Heart left ventricle (tissue), 16 donors: Measurements from ENCODE around the gene ARHGEF6. TPM values are rescaled to one million over a fixed set of nuclear protein-coding genes. Genes with fewer than 3 reads are reported as not detected.

ENCODE experiments used
- ATAC-seq, 4 donors: fragments of 200-7000 bp; cut with Tn5 transposase; one replicate each; pipeline ENCODE4 v1.9.1; 2020 to 2022; ENCODE audit warnings: moderate library complexity in 4 of 4, mild to moderate bottlenecking in 3 of 4, moderate number of reproducible peaks in 1 of 4
- DNase-seq, 5 donors: peaks; one replicate each; pipeline ENCODE4 v3.0.0-alpha.2; 2020
- H3K27ac ChIP-seq, 12 donors: fragments of 200-600 bp; sonication (generic) in 4 of 12; one replicate each; pipeline versions ENCODE4 v1.5.0 to v1.8.0; 2016 to 2022; ENCODE audit warnings: mild to moderate bottlenecking in 2 of 12
- H3K27me3 ChIP-seq, 9 donors: fragments of 200-600 bp; sonication (generic) in 2 of 9; one replicate each; pipeline versions ENCODE4 v1.5.1 to v1.8.0; 2016 to 2022; ENCODE audit warnings: mild to moderate bottlenecking in 3 of 9
- H3K36me3 ChIP-seq, 9 donors: fragments of 200-600 bp; sonication (generic) in 2 of 9; one replicate each; pipeline versions ENCODE4 v1.5.0 to v1.8.0; 2018 to 2022; ENCODE audit warnings: mild to moderate bottlenecking in 2 of 9
- H3K4me1 ChIP-seq, 12 donors: fragments of 200-600 bp; sonication (generic) in 4 of 12; one replicate each; pipeline versions ENCODE4 v1.5.0 to v1.8.0; 2016 to 2022; ENCODE audit warnings: mild to moderate bottlenecking in 3 of 12
- H3K4me3 ChIP-seq, 12 donors: fragments of 200-600 bp; sonication (generic) in 4 of 12; one replicate each; pipeline versions ENCODE4 v1.5.0 to v1.8.0; 2017 to 2022; ENCODE audit warnings: mild to moderate bottlenecking in 9 of 12, moderate library complexity in 4 of 12
- H3K9me3 ChIP-seq, 12 donors: fragments of 200-600 bp; sonication (generic) in 4 of 12; one replicate each; pipeline versions ENCODE4 v1.5.0 to v1.8.0; 2016 to 2022; ENCODE audit warnings: mild to moderate bottlenecking in 1 of 12
- CTCF ChIP-seq, 12 donors: fragments of 200-600 bp; sonication (generic) in 4 of 12; IDR thresholded peaks; one replicate each; pipeline versions ENCODE4 v1.5.0 to v1.8.0; 2018 to 2022; ENCODE audit warnings: antibody characterized with exemption in 12 of 12, mild to moderate bottlenecking in 5 of 12
- POLR2A ChIP-seq, 2 donors: fragments of 450-650 bp; IDR thresholded peaks; one replicate each; pipeline ENCODE4 v1.6.1; 2017; ENCODE audit warnings: antibody characterized with exemption in 2 of 2, mild to moderate bottlenecking in 2 of 2, moderate library complexity in 2 of 2
- WGBS, 4 donors: extraction: QIAGEN DNeasy Blood & Tissue Kit in 2 of 4; methylation state at CpG; one replicate each; pipeline versions ENCODE4 v1.1.5 to v1.1.7; 2013 to 2018; 5-methylcytosine and 5-hydroxymethylcytosine counted together
- intact Hi-C, 10 donors: fragments of 100-400 bp; cut with DNase I; formaldehyde crosslinking; loops; one replicate each; pipeline versions ENCODE4 v1.11.1 to v1.14.2; 2022
- polyA plus RNA-seq, 2 donors: library from polyadenylated mRNA; stranded (reverse); fragments of 200-250 nt; gene quantifications; one replicate each; pipeline ENCODE4 v1.2.3, GENCODE V29; 2013
- total RNA-seq, 9 donors: library from RNA; depleted of rRNA in 2 of 9; stranded (reverse); fragments of >200 nt in 2 of 9; fragmentation: NEBNext Ultra II Directional in 3 of 9; extraction: Animal tissue kit (Norgen Biotek cat#: 25700) in 3 of 9; gene quantifications; one replicate each; pipeline versions ENCODE4 v1.1.0 to v1.2.4, GENCODE V29; 2016 to 2023
- donor health status: ischemic (EF 13 %, LVEDD 7.1; RV severe dilation, severe dysfunction).
- donor health status: healthy with polysubstance abuse.
- donor health status: DM: no; HTN: yes; CAD: no.
- donor health status: DM: no; HTN: no; CAD: no.
- donor health status: ischemic (EF 25% LVEDD 6.9; RV normal size, moderate dysfunction).
- donor health status: ischemic (EF 25% LVEDD 5.7; RV mildly dilated, moderate dysfunction).
- donor health status: healthy.
- donor health status: DM: yes; HTN: yes; CAD: no.
- donor health status: ischemic (EF 35%, LVEDD 5.7; RV mildly dilated, moderate dysfunction).
- donor health status: nonischemic (EF 11% LVEDD 7.7; RV severe dilation, severe dysfunction).
- donor health status: DM: yes; HTN: yes; CAD: no.
- donor health status: PGD.
- donor health status: ischemic (EF 29% LVEDD 5.4; RV normal size, mild dysfunction).
- donor health status: nonischemic (EF 23%, LVEDD 6.1; RV moderate dilation, normal function).

ARHGEF6 gene
- total and polyA plus RNA-seq, 11 donors, result 15.2 to 74.7 (median 55.7) TPM

DNA sequence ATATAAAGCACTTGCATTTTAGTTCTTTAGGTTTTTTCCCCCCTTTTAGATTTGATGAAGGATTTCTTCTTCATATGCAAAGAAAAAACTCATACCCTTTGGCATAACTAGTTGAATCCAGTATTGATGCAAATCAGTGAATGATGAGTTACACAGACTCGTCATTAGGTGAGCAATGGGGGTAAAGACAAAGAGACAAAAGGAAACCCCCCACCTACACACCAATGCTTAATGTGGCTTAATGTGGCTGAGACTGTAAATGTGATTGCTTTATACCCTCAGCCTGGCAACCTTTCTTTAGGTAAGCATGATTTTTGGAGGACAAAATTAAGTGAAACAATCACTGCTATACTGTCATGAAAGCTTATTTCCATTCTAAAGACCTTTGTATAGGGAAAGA lies 93.3 kb downstream of the ARHGEF6 start:
- DNase-seq, result no peak
- 42 to 96% (median 76%) methylated on average over 1 of the region's 1 CpG for WGBS, 4 donors
- H3K36me3 ChIP-seq, result peaks cover 0 to 77% (median 34%) of the 10 kb centered on the region in 9 donors
- no peak overlapping the region for H3K4me3 ChIP-seq
- ATAC-seq, result no peak
- no peak for TF ChIP-seq POLR2A (IDR thresholded peaks at IDR 0.05)
- no peak for TF ChIP-seq CTCF (IDR thresholded peaks at IDR 0.05)
- no peaks in the 10 kb centered on the region for H3K4me1 ChIP-seq
- no peak overlapping the region for H3K27ac ChIP-seq
- intact Hi-C loops, result no loop called here
- H3K9me3 ChIP-seq, result no peaks in the 10 kb centered on the region
- no peaks in the 10 kb centered on the region for H3K27me3 ChIP-seq

GRCh38 chrX:136684120-136684519 lies 96.6 kb downstream of the ARHGEF6 start:
- Histone ChIP-seq H3K9me3 (no peaks in the 10 kb centered on the region), H3K4me1 (no peaks in the 10 kb centered on the region), H3K4me3 (no peak overlapping the region), H3K36me3 (peaks cover 0 to 94% (median 49%) of the 10 kb centered on the region in 9 donors), H3K27me3 (no peaks in the 10 kb centered on the region), H3K27ac (no peak overlapping the region)
- WGBS, 4 donors, result 64 to 92% (median 84%) methylated on average over 5 of the region's 5 CpGs
- no peak for DNase-seq
- intact Hi-C loops, result loop anchor here in 1 of 10 donors (5.0 kb wide), 1 partner anchor 172 kb away; no protein-coding TSS in a partner anchor
- TF ChIP-seq POLR2A (IDR thresholded peaks at IDR 0.05) (no peak), CTCF (IDR thresholded peaks at IDR 0.05) (no peak)
- ATAC-seq, result no peak

DNA sequence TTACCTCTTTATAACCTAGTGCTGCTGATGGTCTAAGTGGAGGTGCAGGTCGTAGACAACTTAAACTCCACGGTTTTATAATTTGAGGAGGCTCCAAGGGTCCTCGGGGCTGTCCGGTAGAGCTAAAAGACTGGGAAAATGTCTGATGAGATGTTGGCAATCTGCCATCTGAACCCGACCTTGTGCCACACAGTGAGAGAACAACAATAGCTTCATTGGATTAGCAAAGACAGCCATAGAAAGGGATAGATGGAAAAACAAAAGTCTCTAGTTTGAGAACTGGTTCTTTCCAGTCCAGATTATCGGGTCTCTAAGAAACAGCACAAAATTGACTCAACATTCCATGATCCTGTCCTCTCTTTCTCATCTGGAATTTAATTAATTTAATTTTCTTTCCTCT lies 101.2 kb downstream of the ARHGEF6 start:
- TF ChIP-seq CTCF (IDR thresholded peaks at IDR 0.05), result no peak
- TF ChIP-seq POLR2A (IDR thresholded peaks at IDR 0.05), result no peak
- peaks cover 0 to 94% (median 41%) of the 10 kb centered on the region in 9 donors for H3K36me3 ChIP-seq
- no peaks in the 10 kb centered on the region for H3K4me1 ChIP-seq
- no peak for DNase-seq
- WGBS, 4 donors, result 62 to 79% (median 74%) methylated on average over 6 of the region's 6 CpGs
- H3K27me3 ChIP-seq, result no peaks in the 10 kb centered on the region
- intact Hi-C loops, result no loop called here
- H3K4me3 ChIP-seq, result no peak overlapping the region
- ATAC-seq, result no peak
- H3K27ac ChIP-seq, result no peak overlapping the region
- no peaks in the 10 kb centered on the region for H3K9me3 ChIP-seq

GRCh38 chrX:136674270-136674985 lies 106.3 kb downstream of the ARHGEF6 start:
- no peak for TF ChIP-seq POLR2A (IDR thresholded peaks at IDR 0.05)
- Histone ChIP-seq H3K4me1 (no peaks in the 10 kb centered on the region), H3K9me3 (no peaks in the 10 kb centered on the region), H3K27me3 (no peaks in the 10 kb centered on the region), H3K36me3 (peaks cover 0 to 90% (median 38%) of the 10 kb centered on the region in 9 donors), H3K4me3 (no peak overlapping the region), H3K27ac (no peak overlapping the region)
- intact Hi-C loops, result no loop called here
- no peak for DNase-seq
- no peak for ATAC-seq
- 57 to 77% (median 68%) methylated on average over 5 of the region's 5 CpGs for WGBS, 4 donors
